GM19240 (cell line): Measurements from ENCODE around the gene KISS1R.
A peak's percentile ranks its signal among the peaks of the same experiment; 100 is the strongest.

Experiments
- DNase-seq: peaks from one replicate; pipeline ENCODE4 v3.0.0; 2011; ENCODE audit warnings: low spot score; ENCODE audit not compliant: insufficient read length

KISS1R gene

GRCh38 chr19:899336-900042, 17.6 kb upstream of the KISS1R start:
- no peak for DNase-seq

GRCh38 chr19:900043-900301, 17.2 kb upstream of the KISS1R start:
- no peak for DNase-seq

GRCh38 chr19:900302-901111, 16.6 kb upstream of the KISS1R start:
- DNase-seq = no peak

GRCh38 chr19:901216-902092, 15.7 kb upstream of the KISS1R start:
- no peak for DNase-seq

- no peak for DNase-seq
These were observed 15.1 kb upstream of the KISS1R start for GRCh38 chr19:902093-902370.

GRCh38 chr19:902446-903226, 14.5 kb upstream of the KISS1R start:
- DNase-seq = no peak

- DNase-seq = no peak
These were observed 13.8 kb upstream of the KISS1R start for GRCh38 chr19:903266-903797.

GRCh38 chr19:904545-904944, 12.6 kb upstream of the KISS1R start:
- no peak for DNase-seq

GRCh38 chr19:906480-906879, 10.7 kb upstream of the KISS1R start:
- DNase-seq = no peak

GRCh38 chr19:907183-907853, 9.8 kb upstream of the KISS1R start:
- DNase-seq = no peak

- no peak for DNase-seq
These were observed 5.7 kb upstream of the KISS1R start for GRCh38 chr19:911197-912033.

- DNase-seq = peak; percentile 41
These were observed 4.7 kb upstream of the KISS1R start for GRCh38 chr19:912181-913079.

- DNase-seq = peak; percentile 93
These were observed 3.9 kb upstream of the KISS1R start, which contains the start of gene R3HDM4 for GRCh38 chr19:913080-913748. R3HDM4 (minus strand) TSS chr19:913219; CDS start chr19:913157, 62 bp downstream.

GRCh38 chr19:916645-917322, 349 bp upstream of the KISS1R start:
- no peak for DNase-seq

GRCh38 chr19:918152-918437, 962 bp downstream of the KISS1R start:
- no peak for DNase-seq

GRCh38 chr19:918481-919198, 1.5 kb downstream of the KISS1R start:
- DNase-seq = no peak
